ENCODE measurements around the gene FLRT2. TPM values are rescaled to one million over a fixed set of nuclear protein-coding genes. Genes with fewer than 3 reads are reported as not detected.

The FLRT2 gene
- total and polyA plus RNA-seq, 9 of the 15 experiments (the other 6 are each of a cell fraction or from before 2014, with no cell fraction given): 0.02 TPM; not detected in 8

DNA sequence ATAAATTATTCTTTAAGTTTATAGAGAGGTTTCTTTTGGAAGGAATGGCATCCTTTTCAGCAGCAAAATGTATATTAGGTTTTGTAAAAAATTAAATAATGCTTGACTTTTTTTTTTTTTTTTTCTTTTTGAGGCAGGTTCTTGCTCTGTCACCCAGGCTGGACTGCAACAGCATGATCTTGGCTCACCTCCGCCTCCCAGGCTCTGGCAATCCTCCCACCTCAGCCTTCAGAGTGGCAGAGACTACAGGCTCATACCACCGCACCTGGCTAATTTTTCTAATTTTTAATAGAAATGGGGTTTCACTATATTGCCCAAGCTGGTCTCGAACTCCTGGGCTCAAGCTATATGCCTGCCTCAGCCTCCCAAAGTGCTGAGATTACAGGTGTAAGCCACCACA lies 89.0 kb downstream of the FLRT2 start:
- H3K27me3 ChIP-seq (ENCODE audit: control insufficient read depth in 2 of 2, insufficient read depth in 2 of 2, low read length in 2 of 2): no peaks in the 10 kb centered on the region
- TF ChIP-seq DNMT1 (IDR thresholded peaks at IDR 0.05) (no peak), SREBF2 (CRISPR knock-in tag; IDR thresholded peaks at IDR 0.05) (no peak), ILK (tag; IDR thresholded peaks at IDR 0.05; ENCODE audit: borderline replicate concordance, low read depth) (no peak), EP400 (IDR thresholded peaks at IDR 0.05) (no peak), RFX1 (IDR thresholded peaks at IDR 0.05) (no peak)
- POLR2A ChIA-PET: no interaction called here
- no peak overlapping the region for H2AFZ ChIP-seq (ENCODE audit: low read depth, low read length)
- H3K4me3 ChIP-seq: no peak overlapping the region
- no peaks in the 10 kb centered on the region for H4K20me1 ChIP-seq (replicated peaks; ENCODE audit: control insufficient read depth, insufficient read depth, low read length)
- 0% methylated on average over 2 of the region's 3 CpGs for WGBS (ENCODE audit: insufficient coverage, low coverage, missing lambda C conversion rate)
- no peak overlapping the region for H3K9ac ChIP-seq (ENCODE audit: insufficient read depth in 1 of 2, low read depth in 2 of 2, low read length in 2 of 2)
- H3K36me3 ChIP-seq (ENCODE audit: control insufficient read depth, insufficient read depth, low read length): no peaks in the 10 kb centered on the region
- ATAC-seq (no peak), DNase-seq (ENCODE audit: extremely low read depth in 1 of 4, low spot score in 3 of 4) (no peak), FAIRE-seq (no peak)
- no peaks in the 10 kb centered on the region for H3K4me1 ChIP-seq (replicated peaks in 1 of 2; ENCODE audit: control insufficient read depth in 2 of 2, insufficient read depth in 2 of 2, low read length in 2 of 2)
- CTCF ChIA-PET (ENCODE audit: low intra/inter-chr PET ratio): no interaction called here
- H3K9me3 ChIP-seq (replicated peaks; ENCODE audit: control insufficient read depth, insufficient read depth, low read depth, low read length): no peaks in the 10 kb centered on the region
- intact Hi-C loops (cut with micrococcal nuclease) (no loop called here), in situ Hi-C loops (cut with MboI) (no loop called here)
- H3K9me1 ChIP-seq (ENCODE audit: control insufficient read depth, insufficient read depth, low read length): no peaks in the 10 kb centered on the region
- H3K27ac ChIP-seq (ENCODE audit: extremely low read depth, low read depth, low read length): no peak overlapping the region
- BruUV-seq (replicated peaks): no TSS peak
- no peaks in the 10 kb centered on the region for H3K79me2 ChIP-seq (ENCODE audit: control insufficient read depth, insufficient read depth, low read length)
- no peak overlapping the region for H3K4me2 ChIP-seq (ENCODE audit: insufficient read depth, low read length)

DNA sequence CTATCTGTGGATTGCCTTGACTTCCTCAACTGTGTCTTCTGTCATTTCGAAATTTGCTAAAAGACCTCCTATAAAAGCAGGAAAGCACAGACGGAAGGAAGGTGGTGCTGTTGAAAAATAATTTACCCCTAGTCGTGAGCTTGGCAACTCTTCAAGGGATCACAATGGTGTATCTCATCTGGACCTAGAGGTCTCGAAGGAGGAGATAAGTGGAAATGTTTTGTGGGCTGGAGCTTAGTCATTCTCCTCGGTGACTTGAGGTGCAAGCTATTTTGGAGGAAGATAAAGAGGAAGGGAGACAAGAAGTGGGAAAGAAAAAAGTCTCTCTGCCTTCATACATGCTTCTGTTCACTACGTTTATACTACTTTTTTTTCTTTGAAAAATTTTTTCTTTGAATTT lies 89.9 kb downstream of the FLRT2 start:
- no peak for ATAC-seq
- Histone ChIP-seq H3K9ac (ENCODE audit: insufficient read depth in 1 of 2, low read depth in 2 of 2, low read length in 2 of 2) (no peak overlapping the region), H3K9me1 (ENCODE audit: control insufficient read depth, insufficient read depth, low read length) (no peaks in the 10 kb centered on the region), H3K36me3 (ENCODE audit: control insufficient read depth, insufficient read depth, low read length) (no peaks in the 10 kb centered on the region), H3K4me2 (ENCODE audit: insufficient read depth, low read length) (no peak overlapping the region), H3K79me2 (ENCODE audit: control insufficient read depth, insufficient read depth, low read length) (no peaks in the 10 kb centered on the region), H3K27ac (ENCODE audit: extremely low read depth, low read depth, low read length) (no peak overlapping the region), H3K4me1 (replicated peaks in 1 of 2; ENCODE audit: control insufficient read depth in 2 of 2, insufficient read depth in 2 of 2, low read length in 2 of 2) (no peaks in the 10 kb centered on the region), H3K27me3 (ENCODE audit: control insufficient read depth in 2 of 2, insufficient read depth in 2 of 2, low read length in 2 of 2) (no peaks in the 10 kb centered on the region), H2AFZ (ENCODE audit: low read depth, low read length) (no peak overlapping the region), H3K9me3 (replicated peaks; ENCODE audit: control insufficient read depth, insufficient read depth, low read depth, low read length) (no peaks in the 10 kb centered on the region), H4K20me1 (replicated peaks; ENCODE audit: control insufficient read depth, insufficient read depth, low read length) (no peaks in the 10 kb centered on the region), H3K4me3 (no peak overlapping the region)
- no peak for DNase-seq (ENCODE audit: extremely low read depth in 1 of 4, low spot score in 3 of 4)
- ChIA-PET CTCF (ENCODE audit: low intra/inter-chr PET ratio) (no interaction called here), POLR2A (no interaction called here)
- intact Hi-C loops (cut with micrococcal nuclease) (no loop called here), in situ Hi-C loops (cut with MboI) (no loop called here)
- no TSS peak for BruUV-seq (replicated peaks)
- no peak for FAIRE-seq
- no peak for TF ChIP-seq CHCHD3 (CRISPR knock-in tag; IDR thresholded peaks at IDR 0.05)
- 0% methylated on average over 5 of the region's 6 CpGs for WGBS (ENCODE audit: insufficient coverage, low coverage, missing lambda C conversion rate)

All from K562 (cell line).